OCI-LY1 (cell line): ENCODE measurements around the gene TMEM115.

Source experiments
- H2AFZ ChIP-seq: fragments of 200-600 bp; sonication (generic), shearing (Covaris generic); 2 replicates; pipeline ENCODE4 v1.6.0; 2014; ENCODE audit warnings: antibody characterized with exemption, mild to moderate bottlenecking, low read length
- H3F3A ChIP-seq: fragments of 200-600 bp; sonication (generic), shearing (Covaris generic); 2 replicates; pipeline ENCODE4 v1.6.0; 2014; ENCODE audit warnings: mild to moderate bottlenecking, antibody characterized with exemption, low read length, moderate library complexity; ENCODE audit not compliant: insufficient read depth
- H3K27ac ChIP-seq: fragments of 200-600 bp; sonication (generic); 2 replicates; pipeline ENCODE4 v1.5.1; 2014; ENCODE audit warnings: low read length, mixed run types, mild to moderate bottlenecking, low read depth; ENCODE audit not compliant: poor library complexity, severe bottlenecking
- H3K27me3 ChIP-seq: fragments of 200-600 bp; sonication (generic); 2 replicates; pipeline ENCODE4 v1.6.0; 2014; ENCODE audit warnings: antibody characterized with exemption, mild to moderate bottlenecking, low read length, moderate library complexity; ENCODE audit not compliant: insufficient read depth
- H3K36me3 ChIP-seq: fragments of 200-600 bp; sonication (generic); 2 replicates; pipeline ENCODE4 v1.6.1; 2014; ENCODE audit warnings: mild to moderate bottlenecking, antibody characterized with exemption, low read length, moderate library complexity, mixed read lengths; ENCODE audit not compliant: insufficient read depth
- H3K4me1 ChIP-seq: fragments of 200-600 bp; sonication (generic); 2 replicates; pipeline ENCODE4 v1.5.1; 2014; ENCODE audit warnings: mild to moderate bottlenecking, low read length, moderate library complexity; ENCODE audit not compliant: insufficient read depth, severe bottlenecking
- H3K4me2 ChIP-seq: fragments of 200-600 bp; sonication (generic), shearing (Covaris generic); 2 replicates; pipeline ENCODE4 v1.6.1; 2014; ENCODE audit warnings: low read length
- H3K4me3 ChIP-seq: fragments of 200-600 bp; sonication (generic); 2 replicates; pipeline ENCODE4 v1.5.1; 2014; ENCODE audit warnings: low read length, low read depth, mild to moderate bottlenecking, mixed read lengths; ENCODE audit not compliant: poor library complexity, severe bottlenecking
- H3K79me2 ChIP-seq: fragments of 200-600 bp; shearing (Covaris generic); 2 replicates; pipeline ENCODE4 v1.6.1; 2016; ENCODE audit warnings: mixed run types, low read length, mixed read lengths; ENCODE audit not compliant: insufficient read depth
- H3K9ac ChIP-seq: fragments of 200-600 bp; sonication (generic), shearing (Covaris generic); 2 replicates; pipeline ENCODE4 v1.6.1; 2014; ENCODE audit warnings: mild to moderate bottlenecking, low read length, mixed read lengths
- H3K9me2 ChIP-seq: fragments of 200-600 bp; sonication (generic), shearing (Covaris generic); 2 replicates; pipeline ENCODE4 v1.6.1; 2014; ENCODE audit warnings: low read depth, mild to moderate bottlenecking, low read length, mixed read lengths
- H3K9me3 ChIP-seq: fragments of 200-600 bp; shearing (Covaris generic); 2 replicates; pipeline ENCODE4 v1.6.1; 2014; ENCODE audit warnings: low read length, mixed read lengths
- H4K20me1 ChIP-seq: fragments of 200-600 bp; sonication (generic), shearing (Covaris generic); 2 replicates; pipeline ENCODE4 v1.6.0; 2016; ENCODE audit warnings: mild to moderate bottlenecking, low read length; ENCODE audit not compliant: insufficient read depth
- CTCF ChIP-seq: fragments of 200-600 bp; sonication (generic), shearing (Covaris generic); IDR thresholded peaks from 2 replicates; pipeline ENCODE4 v1.5.1; 2017; ENCODE audit warnings: mild to moderate bottlenecking, antibody characterized with exemption, low read length, moderate library complexity, mixed read lengths
- EZH2 ChIP-seq: fragments of 200-600 bp; sonication (generic), shearing (Covaris generic); IDR thresholded peaks from 2 replicates; pipeline ENCODE4 v1.8.0; 2017; ENCODE audit warnings: borderline replicate concordance, mixed run types, mild to moderate bottlenecking, antibody characterized with exemption, low read length, moderate library complexity, mixed read lengths

Gene TMEM115

GRCh38 chr3:50358911-50359759 lies at the start of gene TMEM115:
Gene TMEM115 (minus strand): TSS chr3:50359521. CDS start chr3:50359063, 458 bp downstream.
- no peak within 1 kb of the TSS for H3K27ac ChIP-seq

GRCh38 chr3:50408443-50408944 lies 49.2 kb upstream of the TMEM115 start:
- Histone ChIP-seq H3K27ac (no peak overlapping the region), H3K36me3 (no peaks in the 10 kb centered on the region), H3K9me2 (no peaks in the 10 kb centered on the region), H3K27me3 (no peaks in the 10 kb centered on the region), H2AFZ (no peak overlapping the region), H3K4me2 (no peak overlapping the region), H3K4me3 (no peak overlapping the region), H3K9ac (no peak overlapping the region), H3K4me1 (no peaks in the 10 kb centered on the region), H4K20me1 (no peaks in the 10 kb centered on the region), H3F3A (no peaks in the 10 kb centered on the region), H3K79me2 (no peaks in the 10 kb centered on the region), H3K9me3 (no peaks in the 10 kb centered on the region)
- no peak for TF ChIP-seq CTCF
- no peak for TF ChIP-seq EZH2

More at GRCh38 chr3:50358911-50359759, at the start of gene TMEM115:
- Histone ChIP-seq H3K4me1 (peaks cover 37% of the 10 kb centered on the region), H3K9me3 (no peaks in the 10 kb centered on the region), H4K20me1 (no peaks in the 10 kb centered on the region), H3K36me3 (peaks cover 14% of the 10 kb centered on the region; the same call in 1 of the 2 replicates), H3K27me3 (no peaks in the 10 kb centered on the region), H3F3A (no peaks in the 10 kb centered on the region), H3K4me3 (peak within 1 kb of the TSS; percentile 71), H3K79me2 (no peaks in the 10 kb centered on the region), H3K4me2 (peak within 1 kb of the TSS; percentile 67), H2AFZ (no peak within 1 kb of the TSS), H3K9ac (peak within 1 kb of the TSS; percentile 82), H3K9me2 (no peaks in the 10 kb centered on the region)
- TF ChIP-seq CTCF (no peak), EZH2 (no peak)

GRCh38 chr3:50406487-50406886 lies 47.2 kb upstream of the TMEM115 start:
- Histone ChIP-seq H3K4me2 (no peak overlapping the region), H3F3A (no peaks in the 10 kb centered on the region), H3K4me1 (no peaks in the 10 kb centered on the region), H3K9me3 (no peaks in the 10 kb centered on the region), H3K27ac (no peak overlapping the region), H4K20me1 (no peaks in the 10 kb centered on the region), H3K9ac (no peak overlapping the region), H2AFZ (no peak overlapping the region), H3K27me3 (no peaks in the 10 kb centered on the region), H3K79me2 (no peaks in the 10 kb centered on the region), H3K36me3 (no peaks in the 10 kb centered on the region), H3K9me2 (no peaks in the 10 kb centered on the region), H3K4me3 (no peak overlapping the region)
- no peak for TF ChIP-seq CTCF
- no peak for TF ChIP-seq EZH2
